Activated T-cell treated with anti-CD3 and anti-CD28 coated beads, Interleukin-2, amount 50 U/mL, for 24 hours (primary cell): ENCODE measurements around the gene YPEL3.
"Not testable (repeated sequence)": the region's sequence is repeated elsewhere in the genome, so short reads cannot be mapped to it uniquely, and the experiment has no call there.

Source experiments
- DNase-seq: peaks from one replicate; pipeline ENCODE4 v3.0.0-alpha.2; 2020
- H3K27ac Mint-ChIP-seq: 2 replicates; pipeline ENCODE4 v1.8.0; 2020; ENCODE audit warnings: mild to moderate bottlenecking, mixed read lengths
- H3K27me3 Mint-ChIP-seq: 2 replicates; pipeline ENCODE4 v1.8.0; 2020; ENCODE audit warnings: mixed read lengths
- H3K36me3 Mint-ChIP-seq: 2 replicates; pipeline ENCODE4 v1.8.0; 2020; ENCODE audit warnings: low read depth, mixed read lengths
- H3K4me1 Mint-ChIP-seq: 2 replicates; pipeline ENCODE4 v1.8.0; 2020; ENCODE audit warnings: low read depth, mixed read lengths
- H3K4me3 Mint-ChIP-seq: 2 replicates; pipeline ENCODE4 v1.8.0; 2020; ENCODE audit warnings: mild to moderate bottlenecking, moderate library complexity, mixed read lengths
- H3K9me3 Mint-ChIP-seq: 2 replicates; pipeline ENCODE4 v1.8.0; 2020; ENCODE audit warnings: mixed read lengths

Gene YPEL3

GRCh38 chr16:30096105-30096861, at the start of gene YPEL3:
Gene YPEL3, minus strand, starts transcription at chr16:30096213. Its CDS starts 731 bp downstream, at chr16:30095482.
- Mint-ChIP-seq H3K27ac (peak within 1 kb of the TSS; percentile 91), H3K4me1 (peaks cover 47% of the 10 kb centered on the region), H3K36me3 (peaks cover 42% of the 10 kb centered on the region), H3K9me3 (peaks cover 16% of the 10 kb centered on the region), H3K27me3 (no peaks in the 10 kb centered on the region), H3K4me3 (peak within 1 kb of the TSS; percentile 81)
- peak; percentile 90 for DNase-seq

- DNase-seq = no peak
- Mint-ChIP-seq H3K27ac (no peak overlapping the region), H3K9me3 (peaks cover 5% of the 10 kb centered on the region), H3K27me3 (no peaks in the 10 kb centered on the region), H3K4me1 (peaks cover 12% of the 10 kb centered on the region), H3K4me3 (no peak overlapping the region), H3K36me3 (peaks cover 2% of the 10 kb centered on the region)
Measured at GRCh38 chr16:30145657-30146056, 49.6 kb upstream of the YPEL3 start.

GRCh38 chr16:30144917-30145316, 48.9 kb upstream of the YPEL3 start:
- H3K27me3 Mint-ChIP-seq = no peaks in the 10 kb centered on the region
- DNase-seq = no peak
- H3K36me3 Mint-ChIP-seq = peaks cover 2% of the 10 kb centered on the region
- no peak overlapping the region for H3K4me3 Mint-ChIP-seq
- H3K27ac Mint-ChIP-seq = no peak overlapping the region
- peaks cover 13% of the 10 kb centered on the region for H3K4me1 Mint-ChIP-seq
- peaks cover 5% of the 10 kb centered on the region for H3K9me3 Mint-ChIP-seq

- Mint-ChIP-seq H3K4me3 (no peak overlapping the region), H3K27me3 (no peaks in the 10 kb centered on the region), H3K36me3 (no peaks in the 10 kb centered on the region), H3K9me3 (no peaks in the 10 kb centered on the region), H3K4me1 (peaks cover 20% of the 10 kb centered on the region), H3K27ac (no peak overlapping the region)
- no peak for DNase-seq
Measured at GRCh38 chr16:30144017-30144416, 48.0 kb upstream of the YPEL3 start.

GRCh38 chr16:30143347-30143702, 47.3 kb upstream of the YPEL3 start:
- DNase-seq = no peak
- Mint-ChIP-seq H3K27ac (peak overlapping the region; percentile 6), H3K36me3 (no peaks in the 10 kb centered on the region), H3K27me3 (no peaks in the 10 kb centered on the region), H3K4me3 (no peak overlapping the region), H3K4me1 (peaks cover 20% of the 10 kb centered on the region), H3K9me3 (no peaks in the 10 kb centered on the region)

- H3K27ac Mint-ChIP-seq = peak overlapping the region; percentile 6
- DNase-seq = no peak
- H3K9me3 Mint-ChIP-seq = no peaks in the 10 kb centered on the region
- no peaks in the 10 kb centered on the region for H3K27me3 Mint-ChIP-seq
- H3K36me3 Mint-ChIP-seq = no peaks in the 10 kb centered on the region
- no peak overlapping the region for H3K4me3 Mint-ChIP-seq
- H3K4me1 Mint-ChIP-seq = peaks cover 20% of the 10 kb centered on the region
Measured at GRCh38 chr16:30142672-30143346, 46.8 kb upstream of the YPEL3 start.

GRCh38 chr16:30141750-30142149, 45.7 kb upstream of the YPEL3 start:
- Mint-ChIP-seq H3K36me3 (no peaks in the 10 kb centered on the region), H3K4me3 (no peak overlapping the region), H3K4me1 (peaks cover 20% of the 10 kb centered on the region), H3K27ac (peak overlapping the region; percentile 29), H3K27me3 (no peaks in the 10 kb centered on the region), H3K9me3 (no peaks in the 10 kb centered on the region)
- DNase-seq = no peak

- Mint-ChIP-seq H3K36me3 (no peaks in the 10 kb centered on the region), H3K27ac (peak overlapping the region; percentile 88), H3K4me1 (peaks cover 20% of the 10 kb centered on the region), H3K27me3 (no peaks in the 10 kb centered on the region), H3K4me3 (no peak overlapping the region), H3K9me3 (no peaks in the 10 kb centered on the region)
- DNase-seq = peak; percentile 35
Measured at GRCh38 chr16:30139583-30140481, 43.8 kb upstream of the YPEL3 start.

GRCh38 chr16:30137897-30138296, 41.9 kb upstream of the YPEL3 start:
- H3K27ac Mint-ChIP-seq = no peak overlapping the region
- H3K9me3 Mint-ChIP-seq = no peaks in the 10 kb centered on the region

GRCh38 chr16:30136971-30137605, 41.1 kb upstream of the YPEL3 start:
- Mint-ChIP-seq H3K4me3 (no peak overlapping the region), H3K36me3 (no peaks in the 10 kb centered on the region), H3K4me1 (peaks cover 11% of the 10 kb centered on the region), H3K27me3 (no peaks in the 10 kb centered on the region), H3K9me3 (no peaks in the 10 kb centered on the region), H3K27ac (no peak overlapping the region)
- no peak for DNase-seq

More at GRCh38 chr16:30137897-30138296, 41.9 kb upstream of the YPEL3 start:
- H3K27me3 Mint-ChIP-seq = no peaks in the 10 kb centered on the region
- DNase-seq = no peak
- H3K4me3 Mint-ChIP-seq = no peak overlapping the region
- no peaks in the 10 kb centered on the region for H3K36me3 Mint-ChIP-seq
- H3K4me1 Mint-ChIP-seq = peaks cover 14% of the 10 kb centered on the region

GRCh38 chr16:30132591-30132990, 36.6 kb upstream of the YPEL3 start:
- DNase-seq = no peak
- no peaks in the 10 kb centered on the region for H3K9me3 Mint-ChIP-seq
- H3K4me1 Mint-ChIP-seq = peaks cover 5% of the 10 kb centered on the region
- H3K27ac Mint-ChIP-seq = no peak overlapping the region
- no peak overlapping the region for H3K4me3 Mint-ChIP-seq
- H3K27me3 Mint-ChIP-seq = no peaks in the 10 kb centered on the region
- no peaks in the 10 kb centered on the region for H3K36me3 Mint-ChIP-seq

GRCh38 chr16:30131869-30132475, 36.0 kb upstream of the YPEL3 start:
- no peak overlapping the region for H3K4me3 Mint-ChIP-seq
- DNase-seq = no peak
- no peaks in the 10 kb centered on the region for H3K9me3 Mint-ChIP-seq
- peaks cover 5% of the 10 kb centered on the region for H3K4me1 Mint-ChIP-seq
- H3K27me3 Mint-ChIP-seq = no peaks in the 10 kb centered on the region
- no peaks in the 10 kb centered on the region for H3K36me3 Mint-ChIP-seq
- no peak overlapping the region for H3K27ac Mint-ChIP-seq

GRCh38 chr16:30127993-30128392, 32.0 kb upstream of the YPEL3 start:
- Mint-ChIP-seq H3K4me1 (peaks cover 6% of the 10 kb centered on the region), H3K9me3 (no peaks in the 10 kb centered on the region)

GRCh38 chr16:30125690-30126089, 29.7 kb upstream of the YPEL3 start:
- not testable (repeated sequence) for H3K4me3 Mint-ChIP-seq, H3K27ac Mint-ChIP-seq, H3K9me3 Mint-ChIP-seq, DNase-seq, H3K27me3 Mint-ChIP-seq
- peaks cover 11% of the 10 kb centered on the region for H3K36me3 Mint-ChIP-seq
- H3K4me1 Mint-ChIP-seq = peaks cover 21% of the 10 kb centered on the region

More at GRCh38 chr16:30127993-30128392, 32.0 kb upstream of the YPEL3 start:
- Mint-ChIP-seq H3K27ac (no peak overlapping the region), H3K27me3 (no peaks in the 10 kb centered on the region), H3K4me3 (no peak overlapping the region), H3K36me3 (peaks cover 2% of the 10 kb centered on the region)
- no peak for DNase-seq
